Measurements from ENCODE around the gene EP400.

DNA sequence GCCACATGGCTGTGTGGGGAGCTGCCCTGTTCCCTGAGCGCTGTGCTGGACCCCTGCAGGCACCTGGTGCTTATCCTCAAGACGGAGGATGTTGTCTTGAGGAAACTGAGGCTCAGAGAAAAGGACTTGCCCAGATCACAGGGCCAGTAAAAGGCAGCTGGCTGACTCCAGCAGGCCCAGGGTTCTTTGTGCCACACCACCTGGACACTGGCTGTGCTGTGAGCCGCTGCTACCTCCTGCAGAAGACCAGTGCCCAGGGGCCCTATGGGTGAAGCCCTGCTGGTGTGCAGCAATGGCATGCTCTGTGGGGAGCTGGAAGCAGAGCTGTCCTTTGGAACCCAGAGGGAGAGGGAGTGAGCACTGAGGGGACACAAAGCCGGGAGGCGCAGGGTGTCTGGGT lies 118.5 kb downstream of the EP400 start:
- TF ChIP-seq EZH2 (IDR thresholded peaks at IDR 0.05) (no peak), POLR2AphosphoS5 (IDR thresholded peaks at IDR 0.05; ENCODE audit: borderline replicate concordance, low read depth, low read length) (no peak)

Measured in SK-N-MC (cell line).